Stimulated activated CD8-positive, alpha-beta memory T cell treated with anti-CD3 and anti-CD28 coated beads, Interleukin-7, amount 100 ng/mL, for 4 hours (primary cell): ENCODE data around the gene GBX2.

Experiments
- DNase-seq, 2 donors: peaks; one replicate each; pipeline ENCODE4 v3.0.0-alpha.2; 2020; ENCODE audit warnings: low read depth in 2 of 2

Gene GBX2

GRCh38 chr2:236168110-236169080 lies at the start of gene GBX2:
Gene GBX2 (minus strand): TSS chr2:236168386. CDS start chr2:236167971, 415 bp downstream.
- DNase-seq = no peak

DNA sequence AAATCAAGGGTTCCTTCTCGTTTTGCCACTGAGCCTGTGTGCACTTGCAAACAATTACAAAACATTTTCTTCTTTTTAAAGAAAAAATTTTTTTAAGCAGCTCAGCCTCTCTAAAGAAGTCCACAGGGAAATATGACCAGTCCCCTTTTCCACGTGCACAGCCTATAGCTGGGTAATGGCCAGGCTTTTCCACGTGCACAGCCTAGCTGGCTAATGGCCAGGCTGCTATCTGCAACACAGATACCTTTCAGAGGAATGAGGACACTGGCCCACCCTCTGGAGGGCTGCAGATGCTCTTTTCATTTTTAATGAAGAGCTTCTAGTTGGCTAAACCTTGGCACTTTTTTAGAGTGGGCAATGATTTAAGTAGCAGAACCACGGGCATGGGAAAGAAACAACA lies 49.7 kb upstream of the GBX2 start:
- no peak for DNase-seq

DNA sequence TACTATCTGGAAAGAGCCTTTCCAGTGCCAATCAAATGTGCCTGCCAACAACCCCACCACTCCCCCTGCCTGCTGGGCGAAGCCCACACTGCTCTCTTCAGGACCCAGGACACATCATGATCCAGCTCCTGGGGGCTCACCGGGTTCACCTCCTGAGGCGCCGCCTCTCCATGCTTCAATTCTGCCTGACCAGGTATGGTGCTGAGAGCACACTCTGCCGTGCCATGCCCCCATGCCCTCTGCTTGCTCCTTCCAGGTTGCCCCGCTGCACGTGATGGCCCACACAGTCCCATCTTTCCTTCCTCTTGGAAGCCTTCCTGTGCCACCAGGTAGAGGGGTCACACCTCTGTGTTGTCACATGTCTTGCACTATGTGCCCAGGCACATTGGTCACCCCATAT lies 48.5 kb upstream of the GBX2 start:
- no peak for DNase-seq

DNA sequence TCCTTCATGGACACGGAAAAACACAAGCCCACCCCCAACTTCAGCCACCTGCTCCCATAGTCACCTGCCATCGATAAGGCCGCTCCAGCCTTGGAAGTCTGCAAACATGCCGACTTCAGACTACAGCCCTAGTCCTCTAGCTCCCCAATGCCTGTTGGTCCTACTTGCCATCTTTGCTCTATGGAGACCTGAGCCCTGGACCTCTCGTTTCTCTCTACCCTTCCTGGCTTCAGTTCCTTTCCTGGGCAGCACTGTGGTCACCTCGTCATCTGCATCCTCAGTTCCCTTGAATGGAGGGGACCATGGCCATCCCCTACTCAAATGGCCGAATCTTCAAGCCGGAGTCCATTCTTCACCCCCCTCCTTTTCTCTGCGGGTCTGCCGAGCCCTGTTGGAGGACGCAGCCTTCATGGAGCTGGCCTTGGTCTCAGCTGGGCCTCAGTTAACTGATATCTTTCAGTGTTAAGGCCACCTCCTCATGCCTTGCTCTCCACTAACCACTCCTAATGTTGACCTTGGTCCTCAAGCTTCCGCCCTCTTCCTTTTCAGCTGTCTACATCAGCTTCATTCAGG lies 47.7 kb upstream of the GBX2 start:
- DNase-seq = no peak

DNA sequence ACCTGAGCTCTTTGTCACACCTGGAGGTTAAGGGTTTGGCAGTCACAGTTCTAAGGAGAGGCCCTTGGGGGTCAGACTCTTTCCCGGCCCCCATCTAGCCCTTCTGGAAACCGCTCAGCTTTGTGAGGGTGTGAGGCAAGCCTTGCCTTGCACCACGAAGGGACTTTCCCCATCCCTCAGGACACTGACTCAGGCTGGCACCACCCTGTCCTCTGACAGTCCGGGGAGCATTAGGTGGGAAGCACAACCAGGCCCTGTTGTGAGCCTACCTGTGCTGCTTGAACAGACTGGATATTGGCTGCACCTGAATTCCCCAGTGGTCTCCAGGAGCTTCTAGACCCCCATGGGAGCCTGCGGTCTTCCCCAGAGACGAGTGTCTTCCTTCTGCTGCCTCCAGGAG lies 47.0 kb upstream of the GBX2 start:
- no peak for DNase-seq

DNA sequence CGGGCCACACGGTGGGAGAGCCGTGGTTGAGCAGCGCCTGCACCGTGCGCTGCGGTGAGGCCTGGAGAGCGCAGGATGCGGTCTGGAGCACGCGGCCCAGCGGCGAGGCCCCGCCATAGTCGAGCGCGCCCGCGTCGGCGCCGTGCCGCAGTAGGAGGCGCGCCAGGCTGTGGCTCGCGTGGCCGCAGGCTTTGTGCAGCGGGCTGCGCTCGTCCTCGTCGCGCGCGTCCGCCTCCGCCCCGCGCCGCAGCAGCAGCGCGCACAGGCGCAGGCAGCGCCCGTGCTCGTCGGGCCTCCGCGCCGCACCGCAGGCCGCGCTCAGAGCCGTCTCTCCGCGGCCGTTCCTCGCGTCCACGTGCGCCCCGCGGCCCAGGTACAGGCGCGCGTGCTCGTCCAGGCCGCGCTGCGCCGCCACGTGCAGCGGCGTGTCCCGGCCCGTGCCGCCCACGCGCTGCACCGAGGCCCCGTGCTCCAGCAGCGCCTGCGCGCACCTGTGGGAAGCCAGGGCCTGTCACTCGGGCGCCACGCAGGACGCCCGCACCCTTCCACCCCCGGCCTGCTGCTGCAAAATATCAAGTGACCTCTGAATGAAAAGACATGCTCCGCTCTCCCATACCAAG lies 46.3 kb upstream of the GBX2 start:
- no peak for DNase-seq

- DNase-seq = no peak
These were observed 43.1 kb upstream of the GBX2 start for GRCh38 chr2:236211296-236211695.

- DNase-seq = no peak
These were observed 42.4 kb upstream of the GBX2 start for GRCh38 chr2:236210536-236210935.

DNA sequence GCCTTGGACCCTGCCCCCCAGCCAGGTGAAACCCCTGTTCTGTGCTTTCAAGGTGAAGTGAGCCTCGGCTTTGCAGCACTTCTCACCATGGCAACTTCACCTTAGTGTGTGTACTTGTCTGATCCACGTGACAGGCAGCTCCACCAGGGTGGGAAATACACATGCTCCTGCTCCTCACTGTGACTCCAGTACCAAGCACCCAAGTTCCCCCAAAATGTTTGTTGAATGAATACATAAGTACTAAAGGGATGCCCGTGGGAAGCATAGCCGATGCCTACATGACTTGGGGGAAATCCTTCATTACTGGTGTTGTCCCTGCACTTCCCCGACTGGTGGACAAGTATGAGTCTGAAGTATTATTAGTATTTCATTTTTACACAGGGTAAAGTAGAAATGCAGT lies 41.8 kb upstream of the GBX2 start:
- no peak for DNase-seq

- no peak for DNase-seq
These were observed 41.3 kb upstream of the GBX2 start for GRCh38 chr2:236209535-236209934.

GRCh38 chr2:236208019-236208926 lies 40.1 kb upstream of the GBX2 start:
- DNase-seq = no peak

GRCh38 chr2:236207472-236207871 lies 39.3 kb upstream of the GBX2 start:
- no peak for DNase-seq

- no peak for DNase-seq
These were observed 37.9 kb upstream of the GBX2 start for GRCh38 chr2:236205867-236206645.

GRCh38 chr2:236204953-236205352 lies 36.8 kb upstream of the GBX2 start:
- DNase-seq = no peak

DNA sequence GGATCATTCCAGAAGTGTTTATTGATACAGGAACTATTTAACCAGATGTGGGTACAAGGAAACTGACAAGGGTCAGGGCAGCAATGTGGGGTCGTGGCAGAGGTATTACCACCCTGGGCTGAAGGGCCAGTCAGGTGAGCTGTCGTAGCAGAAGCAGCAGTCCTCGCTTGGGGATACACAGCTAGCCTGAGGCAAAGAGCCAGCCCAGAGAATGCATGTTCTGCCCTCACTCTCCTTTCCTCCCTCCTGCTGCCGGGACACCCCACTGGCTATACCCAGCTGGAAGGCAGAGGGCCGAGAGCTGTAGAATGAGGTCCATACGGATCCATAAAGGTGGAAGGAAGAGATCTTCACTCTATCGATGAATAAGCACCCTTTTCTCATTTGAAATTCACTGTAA lies 32.2 kb upstream of the GBX2 start:
- no peak for DNase-seq

GRCh38 chr2:236196366-236196765 lies 28.2 kb upstream of the GBX2 start:
- no peak for DNase-seq

GRCh38 chr2:236195726-236196125 lies 27.5 kb upstream of the GBX2 start:
- no peak for DNase-seq

- DNase-seq = no peak
These were observed 26.6 kb upstream of the GBX2 start for GRCh38 chr2:236194786-236195185.

- DNase-seq = no peak
These were observed 24.8 kb upstream of the GBX2 start for GRCh38 chr2:236193026-236193425.

DNA sequence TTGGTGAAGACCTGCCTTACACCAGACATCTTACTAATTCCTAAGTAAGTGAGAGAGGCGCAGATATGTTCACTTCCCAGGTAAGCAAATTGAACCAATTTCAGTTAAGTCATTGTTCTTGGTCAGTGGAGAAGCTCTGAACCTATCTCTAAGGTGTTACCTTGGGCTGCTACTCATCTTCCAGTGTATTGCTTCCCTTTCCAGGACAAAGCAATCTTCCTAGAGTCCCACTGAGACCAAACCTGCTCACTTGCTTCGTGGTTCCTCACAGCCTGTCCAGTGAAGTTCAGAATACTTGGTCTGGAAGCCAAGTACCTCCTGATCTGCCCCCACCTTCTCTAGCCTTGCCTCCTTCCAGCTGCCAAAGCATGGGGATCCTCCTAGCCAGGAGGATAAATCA lies 22.5 kb upstream of the GBX2 start:
- no peak for DNase-seq

- no peak for DNase-seq
These were observed 16.5 kb upstream of the GBX2 start for GRCh38 chr2:236184701-236185100.
